HG03342 (cell line): ENCODE results near the gene TSPO2.
"Not testable (repeated sequence)": the region's sequence is repeated elsewhere in the genome, so short reads cannot be mapped to it uniquely, and the experiment has no call there.

ENCODE experiments used
- ATAC-seq: cut with Tn5 transposase; IDR thresholded peaks from one replicate; pipeline ENCODE4 v1.9.1; 2021; ENCODE audit warnings: mild to moderate bottlenecking, moderate library complexity; ENCODE audit not compliant: unreplicated experiment

The TSPO2 gene

GRCh38 chr6:41042226-41043055 is at the start of gene TSPO2:
Gene TSPO2 (plus strand): TSS chr6:41042467. CDS start chr6:41042986, 519 bp downstream.
- no peak for ATAC-seq

GRCh38 chr6:40992746-40993145 is 49.5 kb upstream of the TSPO2 start:
- no peak for ATAC-seq

- ATAC-seq = no peak
Measured at GRCh38 chr6:40996591-40997233, 45.6 kb upstream of the TSPO2 start.

GRCh38 chr6:40997234-40997957 is 44.9 kb upstream of the TSPO2 start:
- no peak for ATAC-seq

GRCh38 chr6:40998661-40999060 is 43.6 kb upstream of the TSPO2 start:
- ATAC-seq = no peak

- no peak for ATAC-seq
Measured at GRCh38 chr6:40999569-40999968, 42.7 kb upstream of the TSPO2 start.

GRCh38 chr6:41000248-41000647 is 42.0 kb upstream of the TSPO2 start:
- no peak for ATAC-seq

- ATAC-seq = no peak
Measured at GRCh38 chr6:41002168-41002567, 40.1 kb upstream of the TSPO2 start.

GRCh38 chr6:41006217-41006616 is 36.0 kb upstream of the TSPO2 start:
- ATAC-seq = not testable (repeated sequence)

- not testable (repeated sequence) for ATAC-seq
Measured at GRCh38 chr6:41006980-41007379, 35.3 kb upstream of the TSPO2 start.

GRCh38 chr6:41008011-41008410 is 34.3 kb upstream of the TSPO2 start:
- ATAC-seq = no peak

- no peak for ATAC-seq
Measured at GRCh38 chr6:41009669-41010068, 32.6 kb upstream of the TSPO2 start.

GRCh38 chr6:41011673-41012072 is 30.6 kb upstream of the TSPO2 start:
- ATAC-seq = no peak

- ATAC-seq = no peak
Measured at GRCh38 chr6:41013466-41014153, 28.7 kb upstream of the TSPO2 start.

- no peak for ATAC-seq
Measured at GRCh38 chr6:41014780-41015179, 27.5 kb upstream of the TSPO2 start.

GRCh38 chr6:41015860-41016259 is 26.4 kb upstream of the TSPO2 start:
- ATAC-seq = not testable (repeated sequence)

GRCh38 chr6:41017663-41018062 is 24.6 kb upstream of the TSPO2 start:
- ATAC-seq = no peak

- no peak for ATAC-seq
Measured at GRCh38 chr6:41021832-41022231, 20.4 kb upstream of the TSPO2 start.

- no peak for ATAC-seq
Measured at GRCh38 chr6:41022294-41022693, 20.0 kb upstream of the TSPO2 start.

- ATAC-seq = no peak
Measured at GRCh38 chr6:41023114-41023513, 19.2 kb upstream of the TSPO2 start.

- no peak for ATAC-seq
Measured at GRCh38 chr6:41025966-41026530, 16.2 kb upstream of the TSPO2 start.
